ENCODE measurements around the gene BBOX1. TPM values are rescaled to one million over a fixed set of nuclear protein-coding genes. Genes with fewer than 3 reads are reported as not detected.

Gene BBOX1
- total and polyA plus RNA-seq, 2 donors (not counting 3 experiments of a cell fraction or from before 2014, with no cell fraction given), result not detected

GRCh38 chr11:27059431-27059830 is 18.8 kb downstream of the BBOX1 start:
- CTCF ChIA-PET, result no interaction called here
- DNase-seq (ENCODE audit: low read depth, low spot score) (no peak), FAIRE-seq (no peak)
- intact Hi-C loops (cut with micrococcal nuclease) (no loop called here), dilution Hi-C loops (cut with MboI; ENCODE audit: extremely low pct_ligation_motif_present, low sequenced_read_pairs) (no loop called here)
- no peak overlapping the region for H2AFZ ChIP-seq (ENCODE audit: low read depth, low read length)
- no TSS peak for BruUV-seq (replicated peaks)
- no peaks in the 10 kb centered on the region for H3K9me1 ChIP-seq (replicated peaks; ENCODE audit: control insufficient read depth, extremely low read depth, insufficient read depth, low read length)
- no peaks in the 10 kb centered on the region for H3K27me3 ChIP-seq (ENCODE audit: control insufficient read depth in 2 of 2, insufficient read depth in 2 of 2, low read length in 2 of 2)
- no peak overlapping the region for H3K9ac ChIP-seq (replicated peaks; ENCODE audit: extremely low read depth, insufficient read depth, low read length)
- H3K27ac ChIP-seq (ENCODE audit: insufficient read depth, low read depth, low read length), result no peak overlapping the region
- TF ChIP-seq FOS (IDR thresholded peaks at IDR 0.05; ENCODE audit: borderline replicate concordance, insufficient read depth, low read length) (no peak), EZH2 (IDR thresholded peaks at IDR 0.05; ENCODE audit: borderline replicate concordance, low read depth, low read length, severe bottlenecking) (no peak), MAX (IDR thresholded peaks at IDR 0.05; ENCODE audit: insufficient read depth, insufficient read length) (no peak), POLR2A (IDR thresholded peaks at IDR 0.05; ENCODE audit: low read depth, low read length) (no peak), CTCF (IDR thresholded peaks at IDR 0.05; ENCODE audit: extremely low read depth in 1 of 2, insufficient read depth in 1 of 2, low read depth in 1 of 2, low read length in 2 of 2) (no peak), POLR2AphosphoS5 (IDR thresholded peaks at IDR 0.05; ENCODE audit: insufficient read depth, low read depth, low read length) (no peak), JUN (IDR thresholded peaks at IDR 0.05; ENCODE audit: borderline replicate concordance, insufficient read depth, insufficient read length, low read depth) (no peak), MYC (IDR thresholded peaks at IDR 0.05; ENCODE audit: low read depth, low read length) (no peak), GATA2 (IDR thresholded peaks at IDR 0.05; ENCODE audit: insufficient read depth, insufficient read length, low read depth, low read length) (no peak)
- no peak overlapping the region for H3K4me2 ChIP-seq (ENCODE audit: insufficient read depth, low read length)
- H3K9me3 ChIP-seq (replicated peaks; ENCODE audit: control insufficient read depth, insufficient read depth, low read length), result no peaks in the 10 kb centered on the region
- POLR2A ChIA-PET, result no interaction called here
- no peaks in the 10 kb centered on the region for H4K20me1 ChIP-seq (replicated peaks; ENCODE audit: control insufficient read depth, extremely low read depth, insufficient read depth, low read length)
- H3K36me3 ChIP-seq (ENCODE audit: control insufficient read depth in 2 of 2, extremely low read depth in 1 of 2, insufficient read depth in 2 of 2, low read length in 2 of 2), result no peaks in the 10 kb centered on the region
- H3K4me1 ChIP-seq (ENCODE audit: control insufficient read depth, extremely low read depth, insufficient read depth, low read length), result no peaks in the 10 kb centered on the region
- H3K79me2 ChIP-seq (ENCODE audit: control insufficient read depth, insufficient read depth, low read length), result no peaks in the 10 kb centered on the region
- no peak overlapping the region for H3K4me3 ChIP-seq (replicated peaks in 1 of 3; ENCODE audit: insufficient read depth in 1 of 3, low read depth in 1 of 3, low read length in 3 of 3)
